WERI-Rb-1 (cell line): ENCODE data around the gene SORCS1.

Experiments
- DNase-seq: peaks from one replicate; pipeline ENCODE4 v3.0.0-alpha.2; 2020
- H3K27ac ChIP-seq: fragments of 250-450 bp; sonication (Bioruptor Pico); 2 replicates; pipeline ENCODE4 v1.5.1; 2020; ENCODE audit warnings: mild to moderate bottlenecking, moderate library complexity
- H3K27me3 ChIP-seq: fragments of 250-450 bp; sonication (Bioruptor Pico); 2 replicates; pipeline ENCODE4 v1.5.1; 2021; ENCODE audit warnings: mild to moderate bottlenecking, low read depth, moderate library complexity; ENCODE audit not compliant: insufficient read depth, severe bottlenecking
- H3K36me3 ChIP-seq: fragments of 250-450 bp; sonication (Bioruptor Pico); 2 replicates; pipeline ENCODE4 v1.5.1; 2020; ENCODE audit warnings: mild to moderate bottlenecking, moderate library complexity
- H3K4me3 ChIP-seq: 2 replicates; pipeline ENCODE4 v1.5.1; 2011; ENCODE audit warnings: low read depth, mild to moderate bottlenecking, control low read depth, low read length
- H3K9me3 ChIP-seq: fragments of 250-450 bp; sonication (Bioruptor Pico); 2 replicates; pipeline ENCODE4 v1.5.1; 2021; ENCODE audit warnings: mild to moderate bottlenecking, moderate library complexity; ENCODE audit not compliant: severe bottlenecking
- CTCF ChIP-seq: IDR thresholded peaks from 2 replicates; pipeline ENCODE4 v1.5.1; 2011; ENCODE audit warnings: low read depth, mild to moderate bottlenecking, control low read depth, inconsistent platforms, low read length

The SORCS1 gene

GRCh38 chr10:106547047-106547635 lies 617.4 kb downstream of the SORCS1 start:
- no peaks in the 10 kb centered on the region for H3K36me3 ChIP-seq
- H3K27ac ChIP-seq, result no peak overlapping the region
- H3K27me3 ChIP-seq, result no peaks in the 10 kb centered on the region
- no peak for DNase-seq
- no peak for TF ChIP-seq CTCF
- H3K4me3 ChIP-seq, result no peak overlapping the region
- H3K9me3 ChIP-seq, result no peaks in the 10 kb centered on the region

GRCh38 chr10:106542461-106542860 lies 622.0 kb downstream of the SORCS1 start:
- Histone ChIP-seq H3K4me3 (no peak overlapping the region), H3K27ac (no peak overlapping the region), H3K36me3 (no peaks in the 10 kb centered on the region), H3K27me3 (no peaks in the 10 kb centered on the region), H3K9me3 (no peaks in the 10 kb centered on the region)
- no peak for TF ChIP-seq CTCF
- no peak for DNase-seq

GRCh38 chr10:106540645-106541044 lies 623.9 kb downstream of the SORCS1 start:
- TF ChIP-seq CTCF, result no peak
- no peaks in the 10 kb centered on the region for H3K27me3 ChIP-seq

DNA sequence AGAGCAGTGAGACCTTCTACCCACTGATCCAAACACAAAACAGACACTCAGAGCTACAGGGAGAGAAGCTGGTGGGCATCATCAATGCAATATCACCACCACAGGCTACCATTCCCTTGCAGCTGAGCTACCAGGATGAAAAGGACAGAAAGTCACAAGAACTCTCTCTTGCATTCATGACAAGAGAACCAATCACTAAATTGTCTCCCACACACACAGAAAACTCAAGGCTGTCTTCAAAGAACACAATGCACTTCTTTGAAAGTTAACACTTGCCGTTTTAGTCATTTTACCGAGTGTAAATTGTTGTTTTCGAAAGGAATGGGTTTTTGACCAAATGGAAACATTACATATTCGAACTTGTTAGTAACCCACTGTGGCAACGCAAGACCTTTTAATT lies 626.6 kb downstream of the SORCS1 start:
- TF ChIP-seq CTCF, result no peak
- DNase-seq, result no peak
- Histone ChIP-seq H3K9me3 (no peaks in the 10 kb centered on the region), H3K4me3 (no peak overlapping the region), H3K36me3 (no peaks in the 10 kb centered on the region), H3K27ac (no peak overlapping the region), H3K27me3 (no peaks in the 10 kb centered on the region)

More at GRCh38 chr10:106540645-106541044, 623.9 kb downstream of the SORCS1 start:
- no peak for DNase-seq
- Histone ChIP-seq H3K27ac (no peak overlapping the region), H3K36me3 (no peaks in the 10 kb centered on the region), H3K4me3 (no peak overlapping the region), H3K9me3 (no peaks in the 10 kb centered on the region)

DNA sequence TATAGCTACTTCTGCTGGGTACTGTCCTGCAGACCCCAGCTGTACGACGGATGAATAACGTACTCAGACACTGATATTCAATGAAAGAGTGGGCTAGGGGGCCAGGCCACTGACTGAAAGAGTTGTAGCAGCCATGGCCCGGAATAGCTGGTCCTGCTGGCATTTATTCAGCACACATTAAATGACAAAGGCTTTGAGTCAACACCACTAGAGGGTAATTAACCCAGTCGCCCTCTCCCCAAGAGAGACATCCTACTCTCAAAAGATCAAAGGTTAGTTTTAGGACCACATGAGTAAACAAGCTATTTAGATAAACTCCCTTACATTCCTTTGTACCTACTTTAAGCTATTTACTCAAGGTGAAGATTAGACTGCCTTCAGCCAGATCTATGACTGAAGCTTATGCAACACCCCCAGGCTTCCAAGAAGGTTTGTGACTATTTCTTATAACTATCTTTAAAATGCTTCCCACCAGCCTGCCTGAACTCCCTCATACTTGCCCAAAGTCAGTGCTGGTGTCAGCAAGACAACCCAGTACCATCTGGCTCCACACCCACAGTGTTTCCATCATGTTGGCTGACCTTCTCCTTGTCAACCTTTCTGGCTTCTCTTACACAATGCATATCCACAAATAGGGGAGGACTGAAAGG lies 629.1 kb downstream of the SORCS1 start:
- DNase-seq, result no peak
- Histone ChIP-seq H3K4me3 (no peak overlapping the region), H3K27ac (no peak overlapping the region), H3K9me3 (no peaks in the 10 kb centered on the region), H3K27me3 (no peaks in the 10 kb centered on the region), H3K36me3 (no peaks in the 10 kb centered on the region)
- TF ChIP-seq CTCF, result no peak

DNA sequence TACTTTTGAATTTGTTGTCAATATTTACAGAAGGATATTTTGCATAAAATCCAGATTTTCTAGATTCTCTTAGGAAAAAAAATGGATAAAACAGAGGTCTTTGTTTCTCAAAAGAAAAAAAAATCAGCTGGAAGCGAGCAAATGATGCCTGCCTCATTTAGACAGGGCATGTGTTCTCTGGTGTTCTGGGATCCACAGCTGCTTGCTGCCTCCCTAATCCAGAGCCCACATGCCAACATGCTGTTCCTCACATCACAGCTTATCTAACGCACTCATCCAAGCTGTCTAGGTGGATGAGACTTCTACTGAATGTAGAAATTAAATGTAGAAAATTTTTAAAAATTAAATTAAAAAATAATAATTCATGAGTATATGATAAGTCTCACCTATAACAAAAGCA lies 630.1 kb downstream of the SORCS1 start:
- no peak overlapping the region for H3K27ac ChIP-seq
- no peaks in the 10 kb centered on the region for H3K27me3 ChIP-seq
- H3K36me3 ChIP-seq, result no peaks in the 10 kb centered on the region
- H3K4me3 ChIP-seq, result no peak overlapping the region
- H3K9me3 ChIP-seq, result no peaks in the 10 kb centered on the region
- DNase-seq, result no peak
- TF ChIP-seq CTCF, result no peak
